ENCODE measurements around the gene PTOV1. TPM values are rescaled to one million over a fixed set of nuclear protein-coding genes. Genes with fewer than 3 reads are reported as not detected.

The PTOV1 gene
- total and polyA plus RNA-seq, 4 donors: 38.0 to 52.3 (median 41.3) TPM

GRCh38 chr19:49856574-49857021, 5.6 kb downstream of the PTOV1 start:
- TF ChIP-seq RXRA (IDR thresholded peaks at IDR 0.05) (no peak), NR2F2 (IDR thresholded peaks at IDR 0.05) (no peak), EGR1 (IDR thresholded peaks at IDR 0.05; ENCODE audit: low read depth in 2 of 2) (no peak), CTCF (IDR thresholded peaks at IDR 0.05; ENCODE audit: low read depth, low read length, missing input control) (no peak), RAD21 (IDR thresholded peaks at IDR 0.05) (no peak), HNF4G (IDR thresholded peaks at IDR 0.05) (no peak), JUND (IDR thresholded peaks at IDR 0.05) (no peak), ATF3 (IDR thresholded peaks at IDR 0.05) (no peak), REST (IDR thresholded peaks at IDR 0.05) (no peak), TAF1 (conservative IDR thresholded peaks at IDR 0.05) (no peak), FOXA1 (IDR thresholded peaks at IDR 0.05) (no peak), MAX (IDR thresholded peaks at IDR 0.05) (no peak), ZBTB33 (IDR thresholded peaks at IDR 0.05) (no peak), GABPA (IDR thresholded peaks at IDR 0.05 in 1 of 2, conservative IDR thresholded peaks at IDR 0.05 in 1 of 2) (no peak), SP1 (IDR thresholded peaks at IDR 0.05) (no peak), HNF4A (conservative IDR thresholded peaks at IDR 0.05) (no peak), YY1 (IDR thresholded peaks at IDR 0.05) (no peak), FOXA2 (IDR thresholded peaks at IDR 0.05) (no peak)
- Histone ChIP-seq H3K4me3 (ENCODE audit: low read depth in 1 of 3, low read length in 3 of 3) (no peak overlapping the region), H3K36me3 (ENCODE audit: control insufficient read depth in 4 of 4, insufficient read depth in 3 of 4, low read depth in 1 of 4, low read length in 3 of 4) (peaks cover 0 to 45% (median 8%) of the 10 kb centered on the region in 4 donors), H3K27me3 (ENCODE audit: control insufficient read depth in 4 of 4, insufficient read depth in 4 of 4, low read length in 3 of 4) (no peaks in the 10 kb centered on the region), H3K4me1 (ENCODE audit: control insufficient read depth in 4 of 4, insufficient read depth in 4 of 4, low read length in 3 of 4) (peaks cover 1 to 13% (median 11%) of the 10 kb centered on the region in 4 donors), H3K9ac (ENCODE audit: low read depth in 1 of 2, low read length in 2 of 2) (no peak overlapping the region), H3K9me3 (ENCODE audit: control insufficient read depth in 4 of 4, low read length in 3 of 4) (no peaks in the 10 kb centered on the region), H3K27ac (ENCODE audit: low read depth in 1 of 2, low read length in 2 of 2) (no peak overlapping the region)
- WGBS: 94% methylated on average over 18 of the region's 18 CpGs
- DNase-seq (ENCODE audit: low spot score): no peak
